ENCODE measurements around the gene PINK1.

- TF ChIP-seq, protein P1, sequence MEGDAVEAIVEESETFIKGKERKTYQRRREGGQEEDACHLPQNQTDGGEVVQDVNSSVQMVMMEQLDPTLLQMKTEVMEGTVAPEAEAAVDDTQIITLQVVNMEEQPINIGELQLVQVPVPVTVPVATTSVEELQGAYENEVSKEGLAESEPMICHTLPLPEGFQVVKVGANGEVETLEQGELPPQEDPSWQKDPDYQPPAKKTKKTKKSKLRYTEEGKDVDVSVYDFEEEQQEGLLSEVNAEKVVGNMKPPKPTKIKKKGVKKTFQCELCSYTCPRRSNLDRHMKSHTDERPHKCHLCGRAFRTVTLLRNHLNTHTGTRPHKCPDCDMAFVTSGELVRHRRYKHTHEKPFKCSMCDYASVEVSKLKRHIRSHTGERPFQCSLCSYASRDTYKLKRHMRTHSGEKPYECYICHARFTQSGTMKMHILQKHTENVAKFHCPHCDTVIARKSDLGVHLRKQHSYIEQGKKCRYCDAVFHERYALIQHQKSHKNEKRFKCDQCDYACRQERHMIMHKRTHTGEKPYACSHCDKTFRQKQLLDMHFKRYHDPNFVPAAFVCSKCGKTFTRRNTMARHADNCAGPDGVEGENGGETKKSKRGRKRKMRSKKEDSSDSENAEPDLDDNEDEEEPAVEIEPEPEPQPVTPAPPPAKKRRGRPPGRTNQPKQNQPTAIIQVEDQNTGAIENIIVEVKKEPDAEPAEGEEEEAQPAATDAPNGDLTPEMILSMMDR (IDR thresholded peaks at IDR 0.05; ENCODE audit: low read depth, low read length), result no peak
- no peak for TF ChIP-seq EZH2phosphoT487 (IDR thresholded peaks at IDR 0.05; ENCODE audit: low read depth)
These were observed 12.2 kb upstream of the PINK1 start for GRCh38 chr1:20621012-20621411.
